PC-9 (cell line): ENCODE data around the gene AUTS2.

Experiments
- EZH2 ChIP-seq: fragments of 200-600 bp; sonication (generic); IDR thresholded peaks from 2 replicates; pipeline ENCODE4 v1.8.0; 2017; ENCODE audit warnings: antibody characterized with exemption, low read depth
- TF ChIP-seq, protein P1 (sequence below): fragments of 200-600 bp; sonication (generic); conservative IDR thresholded peaks from 2 replicates; pipeline ENCODE4 v1.6.1; 2017; ENCODE audit warnings: mixed run types, antibody characterized with exemption, mild to moderate bottlenecking, moderate library complexity

DNA sequence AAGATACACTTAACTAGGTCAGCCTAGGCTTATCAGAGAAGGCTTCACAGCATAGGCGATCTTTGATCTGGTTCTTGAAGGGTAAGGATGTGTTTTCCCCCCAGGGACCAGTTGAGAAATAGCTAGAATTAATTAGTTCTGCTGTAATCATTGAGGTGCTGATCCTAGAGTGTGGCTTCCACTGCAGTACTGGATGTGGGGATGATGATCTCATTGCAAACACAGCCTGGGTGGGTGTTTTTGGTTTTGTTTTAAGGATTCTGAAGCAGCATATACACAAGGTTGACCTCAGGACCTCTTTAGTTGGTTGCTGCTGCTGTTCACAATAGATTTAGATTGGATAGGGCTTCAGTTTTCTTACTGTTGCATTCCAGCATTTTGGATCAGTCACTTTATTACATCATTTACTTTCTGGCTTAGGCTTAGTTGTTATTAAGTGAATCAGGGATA is 159.7 kb downstream of the AUTS2 start:
- TF ChIP-seq, protein P1, sequence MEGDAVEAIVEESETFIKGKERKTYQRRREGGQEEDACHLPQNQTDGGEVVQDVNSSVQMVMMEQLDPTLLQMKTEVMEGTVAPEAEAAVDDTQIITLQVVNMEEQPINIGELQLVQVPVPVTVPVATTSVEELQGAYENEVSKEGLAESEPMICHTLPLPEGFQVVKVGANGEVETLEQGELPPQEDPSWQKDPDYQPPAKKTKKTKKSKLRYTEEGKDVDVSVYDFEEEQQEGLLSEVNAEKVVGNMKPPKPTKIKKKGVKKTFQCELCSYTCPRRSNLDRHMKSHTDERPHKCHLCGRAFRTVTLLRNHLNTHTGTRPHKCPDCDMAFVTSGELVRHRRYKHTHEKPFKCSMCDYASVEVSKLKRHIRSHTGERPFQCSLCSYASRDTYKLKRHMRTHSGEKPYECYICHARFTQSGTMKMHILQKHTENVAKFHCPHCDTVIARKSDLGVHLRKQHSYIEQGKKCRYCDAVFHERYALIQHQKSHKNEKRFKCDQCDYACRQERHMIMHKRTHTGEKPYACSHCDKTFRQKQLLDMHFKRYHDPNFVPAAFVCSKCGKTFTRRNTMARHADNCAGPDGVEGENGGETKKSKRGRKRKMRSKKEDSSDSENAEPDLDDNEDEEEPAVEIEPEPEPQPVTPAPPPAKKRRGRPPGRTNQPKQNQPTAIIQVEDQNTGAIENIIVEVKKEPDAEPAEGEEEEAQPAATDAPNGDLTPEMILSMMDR = no peak
- TF ChIP-seq EZH2 = no peak
